ENCODE measurements around the gene ALS2.

DNA sequence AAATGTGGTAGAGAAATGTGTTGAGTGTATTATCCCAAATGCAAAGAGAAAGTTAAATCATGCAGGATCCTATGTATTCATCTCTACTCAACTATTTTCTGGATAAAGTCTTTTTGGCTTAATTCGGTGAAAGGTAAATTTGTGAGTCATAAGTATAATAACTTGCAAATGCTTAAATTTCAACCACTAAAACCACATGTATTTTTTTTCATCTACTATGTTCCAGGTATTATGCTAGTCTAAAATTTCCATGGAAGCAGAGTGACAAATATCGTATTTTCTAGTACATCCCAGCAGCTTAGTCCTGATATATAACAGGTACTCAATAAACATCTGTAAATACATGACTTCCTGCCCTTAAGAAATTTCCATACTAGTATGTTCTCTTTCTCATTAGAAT, 6.2 kb downstream of the ALS2 start:
- TF ChIP-seq, protein P1, sequence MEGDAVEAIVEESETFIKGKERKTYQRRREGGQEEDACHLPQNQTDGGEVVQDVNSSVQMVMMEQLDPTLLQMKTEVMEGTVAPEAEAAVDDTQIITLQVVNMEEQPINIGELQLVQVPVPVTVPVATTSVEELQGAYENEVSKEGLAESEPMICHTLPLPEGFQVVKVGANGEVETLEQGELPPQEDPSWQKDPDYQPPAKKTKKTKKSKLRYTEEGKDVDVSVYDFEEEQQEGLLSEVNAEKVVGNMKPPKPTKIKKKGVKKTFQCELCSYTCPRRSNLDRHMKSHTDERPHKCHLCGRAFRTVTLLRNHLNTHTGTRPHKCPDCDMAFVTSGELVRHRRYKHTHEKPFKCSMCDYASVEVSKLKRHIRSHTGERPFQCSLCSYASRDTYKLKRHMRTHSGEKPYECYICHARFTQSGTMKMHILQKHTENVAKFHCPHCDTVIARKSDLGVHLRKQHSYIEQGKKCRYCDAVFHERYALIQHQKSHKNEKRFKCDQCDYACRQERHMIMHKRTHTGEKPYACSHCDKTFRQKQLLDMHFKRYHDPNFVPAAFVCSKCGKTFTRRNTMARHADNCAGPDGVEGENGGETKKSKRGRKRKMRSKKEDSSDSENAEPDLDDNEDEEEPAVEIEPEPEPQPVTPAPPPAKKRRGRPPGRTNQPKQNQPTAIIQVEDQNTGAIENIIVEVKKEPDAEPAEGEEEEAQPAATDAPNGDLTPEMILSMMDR (IDR thresholded peaks at IDR 0.05): no peak
- no peak for TF ChIP-seq POLR2A (IDR thresholded peaks at IDR 0.05)
- no peak for TF ChIP-seq POLR2AphosphoS5 (IDR thresholded peaks at IDR 0.05)
- no peak for TF ChIP-seq EP300 (IDR thresholded peaks at IDR 0.05)

All from stomach (tissue), 4 donors.